Left kidney (tissue), 2 donors: ENCODE data around the gene CADPS2. TPM values are rescaled to one million over a fixed set of nuclear protein-coding genes. Genes with fewer than 3 reads are reported as not detected.
"Not testable (repeated sequence)": the region's sequence is repeated elsewhere in the genome, so short reads cannot be mapped to it uniquely, and the experiment has no call there.

ENCODE experiments used
- DNase-seq: peaks from one replicate; pipeline ENCODE4 v3.0.0-alpha.2; 2013
- polyA plus RNA-seq: library from polyadenylated mRNA; unstranded; fragments of 120-200 nt; gene quantifications from one replicate; pipeline ENCODE4 v1.2.1, GENCODE V29; 2013; ENCODE audit not compliant: insufficient read length

Gene CADPS2
- polyA plus RNA-seq, 1 donor: 51.3 TPM

DNA sequence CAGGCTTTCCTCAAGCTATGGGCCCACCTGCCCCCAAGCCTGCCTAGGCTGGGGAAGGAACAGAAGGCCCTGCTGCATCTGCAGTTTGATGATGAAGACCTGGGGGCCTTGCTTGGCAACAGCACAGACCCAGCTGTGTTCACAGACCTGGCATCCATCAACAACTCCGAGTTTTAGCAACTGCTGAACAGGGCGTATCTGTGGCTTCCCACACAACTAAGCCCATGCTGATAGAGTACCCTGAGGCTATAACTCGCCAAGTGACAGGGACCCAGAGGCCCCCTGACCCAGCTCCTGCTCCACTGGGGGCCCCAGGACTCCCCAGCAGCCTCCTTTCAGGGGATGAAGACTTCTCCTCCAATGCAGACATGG is 36.3 kb downstream of the CADPS2 start:
- no peak for DNase-seq

DNA sequence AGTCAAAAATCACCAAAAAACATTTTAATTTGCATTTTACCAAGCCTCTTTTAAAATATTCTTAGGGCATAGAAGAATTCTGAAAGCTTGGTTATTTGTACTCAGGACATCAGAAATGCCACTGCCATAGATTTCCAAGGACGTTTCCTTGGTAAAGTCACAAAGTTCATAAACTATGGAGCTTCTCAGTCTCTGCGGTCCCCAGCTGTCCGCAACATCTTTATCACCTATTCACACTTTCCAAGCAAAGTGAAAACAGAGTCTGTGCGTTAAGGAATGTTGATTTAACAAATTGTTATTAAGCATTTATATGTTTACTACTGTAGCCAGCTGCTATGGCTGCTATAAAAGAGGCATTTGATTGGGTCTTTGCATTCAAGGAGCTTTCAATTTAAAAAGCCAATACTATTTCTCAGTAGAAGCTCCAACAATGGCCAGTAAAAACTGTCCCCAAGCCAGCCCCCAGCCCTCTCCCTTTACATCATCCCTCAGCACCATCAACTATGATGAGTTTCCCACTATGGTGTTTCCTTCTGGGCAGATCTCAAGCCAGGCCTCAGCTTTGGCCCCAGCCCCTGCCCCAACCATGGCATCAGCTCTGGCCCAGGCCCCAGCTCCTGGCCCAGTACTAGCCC is 36.8 kb downstream of the CADPS2 start:
- no peak for DNase-seq

DNA sequence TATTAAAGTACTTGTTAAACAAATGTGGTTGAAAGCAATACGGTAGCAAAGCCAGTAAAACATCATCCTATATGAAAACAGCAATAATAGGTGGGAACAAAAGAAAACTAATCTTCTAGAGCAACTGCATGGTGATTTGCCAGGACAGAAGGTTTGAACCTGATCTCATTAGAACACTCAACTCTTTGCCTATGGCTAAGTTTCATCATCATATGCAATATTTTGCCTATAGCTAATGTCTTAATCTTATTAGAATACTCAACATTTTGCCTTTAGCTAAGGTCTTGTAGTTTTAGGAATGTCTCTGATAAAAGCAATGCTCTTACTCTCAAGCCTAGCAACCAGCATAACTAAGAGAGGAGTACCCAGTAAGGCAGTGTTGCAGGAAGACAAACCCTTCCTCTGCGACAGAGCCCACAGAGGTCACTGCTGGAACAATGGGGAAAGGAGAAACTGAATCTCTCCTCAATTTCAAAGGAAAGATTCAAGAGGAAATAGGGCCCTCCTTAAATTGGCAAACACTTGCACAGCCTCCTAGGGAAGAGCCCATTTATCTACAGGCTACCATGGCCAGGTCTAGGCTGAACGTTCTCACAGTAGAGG is 38.3 kb downstream of the CADPS2 start:
- DNase-seq: no peak

- DNase-seq: no peak
Measured at GRCh38 chr7:122846591-122846990, 39.7 kb downstream of the CADPS2 start.

GRCh38 chr7:122845286-122845685 is 41.0 kb downstream of the CADPS2 start:
- no peak for DNase-seq

DNA sequence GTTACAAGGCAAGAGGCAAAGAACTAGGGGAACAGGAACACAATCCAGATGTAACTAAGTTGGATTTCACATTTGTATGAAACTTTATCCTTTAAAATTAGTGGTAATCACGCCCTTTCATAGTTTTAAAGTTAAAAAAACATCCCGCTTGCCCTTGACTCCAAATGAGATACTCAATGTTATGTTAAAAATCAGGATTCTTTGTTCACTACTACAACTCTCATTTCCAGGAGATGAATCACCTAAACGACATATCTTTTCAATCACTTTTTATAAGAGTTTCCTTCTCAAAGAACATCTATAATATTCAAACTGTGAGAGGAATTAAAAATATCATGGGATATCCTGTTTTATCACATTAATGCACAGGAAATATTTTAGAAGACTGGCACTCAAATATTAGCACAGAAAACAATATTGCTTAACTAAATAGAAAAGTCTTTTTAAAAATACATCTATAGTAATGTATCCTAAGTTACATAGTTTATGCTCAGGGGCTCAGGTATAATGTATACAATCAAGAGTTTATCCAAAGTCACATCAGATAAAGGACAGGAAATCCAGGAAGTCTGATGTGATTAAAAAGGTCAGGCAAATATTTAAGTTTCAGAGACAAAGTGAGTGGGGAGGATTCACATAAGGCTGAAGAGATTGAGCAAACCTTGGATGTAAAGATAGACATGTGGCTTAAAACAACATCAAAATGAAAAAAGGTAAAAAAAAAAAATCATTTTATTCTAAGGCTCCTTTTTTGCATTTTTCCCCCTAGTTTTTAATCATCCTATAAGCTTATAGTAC is 41.9 kb downstream of the CADPS2 start:
- no peak for DNase-seq

DNA sequence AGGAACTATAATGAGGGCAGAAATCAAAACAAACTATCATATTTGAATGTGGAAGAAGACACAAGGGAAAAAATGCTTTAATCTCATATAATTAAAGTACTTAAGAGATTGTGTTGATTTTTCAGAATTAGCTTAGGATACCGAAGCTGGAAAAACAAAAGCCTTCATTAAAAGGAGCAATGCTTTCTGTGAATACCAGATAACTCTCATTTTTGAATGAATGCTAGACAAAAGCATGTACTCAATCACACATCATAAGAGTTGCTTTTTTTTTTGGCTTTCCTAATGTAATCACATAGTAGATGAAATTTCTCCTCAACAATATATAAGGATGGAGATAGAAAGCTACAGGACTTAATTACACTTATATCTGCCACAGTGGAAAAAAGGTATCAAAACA is 43.3 kb downstream of the CADPS2 start:
- no peak for DNase-seq

DNA sequence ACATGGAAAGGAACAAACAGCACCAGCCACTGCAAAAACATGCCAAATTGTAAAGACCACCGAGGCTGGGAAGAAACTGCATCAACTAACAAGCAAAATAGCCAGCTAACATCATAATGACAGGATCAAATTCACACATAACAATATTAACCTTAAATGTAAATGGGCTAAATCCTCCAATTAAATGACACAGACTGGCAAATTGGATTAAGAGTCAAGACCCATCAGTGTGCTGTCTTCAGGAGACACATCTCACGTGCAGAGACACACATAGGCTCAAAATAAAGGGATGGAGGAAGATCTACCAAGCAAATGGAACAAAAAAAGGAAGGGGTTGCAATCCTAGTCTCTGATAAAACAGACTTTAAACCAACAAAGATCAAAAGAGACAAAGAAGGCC is 50.0 kb downstream of the CADPS2 start:
- DNase-seq: not testable (repeated sequence)

DNA sequence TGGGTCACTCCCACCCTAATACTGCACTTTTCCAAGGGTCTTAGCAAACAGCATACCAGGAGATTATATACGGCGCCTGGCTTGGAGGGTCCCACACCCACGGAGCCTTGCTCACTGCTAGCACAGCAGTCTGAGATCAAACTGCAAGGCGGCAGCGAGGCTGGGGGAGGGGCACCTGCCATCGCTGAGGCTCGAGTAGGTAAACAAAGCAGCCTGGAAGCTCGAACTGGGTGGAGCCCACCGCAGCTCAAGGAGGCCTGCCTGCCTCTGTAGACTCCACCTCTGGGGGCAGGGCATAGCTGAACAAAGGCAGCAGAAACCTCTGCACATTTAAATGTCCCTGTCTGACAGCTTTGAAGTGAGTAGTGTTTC is 51.7 kb downstream of the CADPS2 start:
- not testable (repeated sequence) for DNase-seq

DNA sequence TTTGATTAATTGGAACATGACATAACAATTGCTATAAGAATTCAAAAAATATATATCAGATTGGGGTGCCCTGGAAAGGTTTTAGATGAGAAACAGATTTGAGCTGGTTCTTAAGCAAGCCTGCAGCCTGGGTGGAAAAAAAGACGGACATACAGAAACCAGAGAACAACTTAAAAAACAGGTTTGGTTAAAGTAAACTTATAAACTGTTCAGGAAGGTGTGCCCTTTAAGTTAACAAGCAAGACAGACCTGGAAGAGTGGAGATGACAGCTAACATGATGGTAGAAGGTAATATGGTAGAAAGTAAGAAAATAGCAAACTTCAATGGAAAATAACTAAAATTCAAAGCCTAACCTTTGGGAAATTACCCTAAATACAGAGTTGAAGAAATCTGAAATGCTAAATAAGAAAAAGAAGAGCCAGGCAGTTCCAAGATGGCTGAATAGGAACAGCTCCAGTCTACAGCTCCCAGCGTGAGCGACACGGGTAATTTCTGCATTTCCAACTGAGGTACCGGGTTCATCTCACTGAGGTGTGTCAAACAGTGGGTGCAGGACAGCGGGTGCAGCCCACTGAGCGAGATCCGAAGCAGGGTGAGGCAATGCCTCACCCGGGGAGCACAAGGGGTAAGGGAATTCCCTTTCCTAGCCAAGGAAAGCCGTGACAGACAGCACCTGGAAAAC is 52.2 kb downstream of the CADPS2 start:
- no peak for DNase-seq

GRCh38 chr7:122831436-122831835 is 54.8 kb downstream of the CADPS2 start:
- no peak for DNase-seq

DNA sequence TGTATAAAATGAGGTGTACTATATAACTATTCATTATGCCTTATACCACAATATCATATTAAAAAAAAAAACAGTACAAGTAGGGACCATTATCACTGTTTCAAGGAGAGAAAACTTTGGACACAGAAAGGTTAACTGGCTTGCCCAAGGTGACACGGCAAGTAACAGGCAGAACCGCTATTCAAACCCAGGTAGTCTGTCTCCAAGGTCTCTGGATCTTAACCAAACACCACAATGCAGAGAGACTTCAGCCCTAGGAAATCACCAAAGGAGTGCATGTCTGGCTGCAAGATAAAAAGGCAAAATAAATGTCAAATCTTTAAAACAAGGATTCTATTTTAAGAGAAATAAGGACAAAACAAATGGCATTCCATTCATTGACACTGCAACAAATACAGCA is 56.3 kb downstream of the CADPS2 start:
- no peak for DNase-seq

- no peak for DNase-seq
Measured at GRCh38 chr7:122827763-122828162, 58.5 kb downstream of the CADPS2 start.

DNA sequence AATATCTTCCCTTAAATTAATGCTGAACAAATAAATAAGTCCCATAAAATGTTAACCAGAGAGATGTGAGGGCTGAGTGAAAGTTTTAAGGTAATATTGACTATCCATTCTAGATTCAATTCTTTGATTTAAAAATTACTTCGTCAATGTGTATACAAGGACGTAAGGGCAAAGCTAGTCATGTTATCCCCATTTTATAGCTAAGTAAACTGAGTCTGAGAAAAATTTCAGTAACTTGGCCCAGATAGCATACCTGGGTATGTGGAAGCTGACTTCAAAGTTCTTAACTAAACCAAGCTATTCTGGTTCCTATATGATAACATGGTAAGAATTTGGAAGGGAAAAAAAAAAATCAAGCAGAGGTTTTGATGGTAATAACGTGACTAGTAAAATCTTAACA is 72.4 kb downstream of the CADPS2 start:
- DNase-seq: no peak

DNA sequence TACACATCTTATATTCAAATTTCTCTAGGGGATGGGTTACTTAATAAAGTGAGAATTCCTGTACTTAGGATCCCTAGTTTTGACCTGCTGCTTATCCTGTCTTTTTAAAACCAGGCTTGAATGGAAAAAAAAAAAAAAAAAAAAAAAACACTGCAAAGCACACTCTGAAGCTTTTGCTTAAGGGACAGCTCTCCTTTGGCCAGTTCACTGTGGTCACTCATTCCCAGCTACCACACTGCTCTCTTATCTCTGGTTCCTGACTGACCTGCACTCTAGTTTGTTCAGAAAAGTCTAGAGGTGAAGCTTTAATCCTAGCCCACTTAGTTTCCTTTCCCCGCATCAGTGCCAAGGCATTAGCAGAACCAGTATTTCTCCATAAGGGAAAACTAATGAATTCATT is 82.4 kb downstream of the CADPS2 start:
- DNase-seq: no peak

DNA sequence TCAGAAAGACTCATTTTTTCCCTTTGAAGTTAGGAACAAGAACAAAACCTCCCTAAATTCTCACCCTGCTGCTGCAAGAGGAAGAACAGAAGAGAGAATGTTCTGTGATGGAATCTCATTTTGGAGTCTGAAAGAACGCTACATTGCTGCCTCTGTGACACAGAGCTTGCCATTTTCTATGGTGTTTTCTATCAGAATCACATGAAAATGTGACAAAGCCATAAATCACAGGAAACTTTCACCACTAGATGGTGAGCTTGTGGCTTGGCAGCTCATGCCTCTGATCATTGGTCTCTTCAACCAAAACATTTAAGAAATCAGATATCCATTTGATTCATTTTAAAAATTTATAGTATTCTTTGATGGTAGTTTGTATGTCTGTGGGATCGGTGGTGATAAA is 82.9 kb downstream of the CADPS2 start:
- no peak for DNase-seq

DNA sequence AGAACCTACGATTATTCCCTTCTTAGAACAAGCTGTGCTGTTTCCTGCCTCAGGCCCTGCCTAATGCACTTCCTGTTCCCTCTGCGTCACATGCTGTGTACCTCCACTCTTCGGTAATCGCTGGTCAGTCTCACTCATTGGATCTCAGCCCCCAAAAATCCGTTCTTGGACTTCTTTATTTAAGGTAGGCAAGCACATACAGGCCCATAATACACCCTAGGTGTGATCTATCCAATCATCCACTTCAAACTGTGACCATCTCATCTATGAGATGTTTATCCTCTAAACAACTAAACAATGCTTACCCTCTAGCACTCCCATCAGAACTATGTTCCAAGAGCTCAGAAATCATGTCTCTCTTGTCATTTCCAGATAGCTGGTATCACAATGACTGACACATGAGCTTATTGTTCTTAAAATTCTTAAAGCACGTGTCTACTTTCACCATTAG is 83.9 kb downstream of the CADPS2 start:
- no peak for DNase-seq

DNA sequence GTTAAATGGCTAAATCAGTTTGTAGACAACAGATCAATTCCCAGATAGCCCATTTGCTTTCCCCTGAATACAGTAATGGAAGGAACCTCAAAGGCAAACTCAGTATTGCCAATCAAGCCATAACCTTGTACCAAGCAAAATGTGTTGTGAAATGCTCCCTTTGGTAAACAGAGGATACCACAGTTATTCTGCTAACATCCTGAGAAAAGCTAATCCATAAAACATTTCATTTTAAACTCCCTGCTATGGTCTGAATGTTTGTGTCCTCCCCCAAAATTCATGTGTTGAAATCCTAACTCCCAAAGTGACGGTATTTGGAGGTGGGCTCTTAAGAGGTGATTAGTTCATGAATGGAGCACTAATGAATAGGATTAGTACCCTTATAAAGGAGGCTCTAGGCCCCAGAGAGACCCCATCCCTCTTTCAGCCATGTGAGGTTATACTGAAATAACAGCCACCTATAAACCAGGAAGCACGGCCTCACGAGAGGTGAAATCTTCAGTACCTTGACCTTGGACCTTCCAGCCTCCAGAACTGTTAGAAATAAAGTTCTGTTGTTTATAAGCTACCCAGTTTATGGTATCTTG is 94.2 kb downstream of the CADPS2 start:
- no peak for DNase-seq

DNA sequence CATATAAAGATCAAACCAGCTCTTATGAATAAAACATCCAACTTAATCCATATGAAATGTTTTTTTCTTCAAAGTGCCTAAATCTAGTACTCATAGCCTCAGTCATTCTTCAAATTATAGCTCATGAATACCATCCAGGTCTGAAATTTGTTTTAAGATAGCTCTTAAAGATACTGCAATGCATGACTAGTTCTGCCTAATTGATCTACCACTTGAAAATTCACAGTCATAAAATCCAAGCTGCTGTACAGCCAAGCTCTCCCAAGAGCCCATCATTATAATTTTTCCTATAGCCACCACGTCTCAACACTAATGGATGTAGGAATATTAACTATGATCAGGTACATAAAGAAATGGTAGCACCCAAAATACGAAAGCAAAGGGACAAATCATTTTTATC is 95.7 kb downstream of the CADPS2 start:
- DNase-seq: no peak

DNA sequence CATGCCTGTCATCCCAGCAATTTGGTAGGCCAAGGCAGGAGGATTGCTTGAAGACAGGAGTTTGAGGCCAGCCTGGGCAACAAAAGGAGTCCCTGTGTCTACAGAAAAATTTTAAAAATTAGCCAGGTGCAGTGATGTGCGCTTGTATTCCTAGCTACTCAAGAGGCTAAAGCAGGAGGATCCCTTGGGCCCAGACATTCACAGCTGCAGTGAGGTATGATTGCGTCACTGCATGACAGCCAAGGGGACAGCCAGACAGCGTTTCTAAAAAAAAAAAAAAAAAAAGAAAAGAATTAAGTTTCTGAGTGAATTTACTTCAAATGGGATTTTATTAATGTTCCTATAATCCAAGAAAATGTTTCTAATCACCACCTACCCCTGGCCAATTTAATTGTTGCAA is 96.1 kb downstream of the CADPS2 start:
- DNase-seq: no peak

DNA sequence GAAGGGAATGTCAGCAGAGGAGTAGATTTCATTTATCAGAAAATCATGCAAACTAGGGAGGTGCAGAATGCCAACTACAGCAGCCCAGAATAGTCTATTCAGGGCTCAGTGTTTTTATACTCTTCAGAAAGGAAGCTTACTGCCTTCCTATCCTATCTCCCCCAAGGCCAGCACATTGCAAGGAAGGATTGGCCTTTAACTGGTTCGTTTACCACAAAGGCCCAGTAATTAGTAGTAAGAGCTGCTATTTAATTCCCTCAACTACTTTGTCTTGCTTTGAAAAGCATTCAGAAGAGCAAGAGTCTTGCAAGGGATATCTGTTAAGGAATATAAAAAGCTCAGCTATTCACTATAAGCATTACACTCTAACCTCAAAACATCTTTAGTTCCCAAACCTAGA is 97.1 kb downstream of the CADPS2 start:
- no peak for DNase-seq

DNA sequence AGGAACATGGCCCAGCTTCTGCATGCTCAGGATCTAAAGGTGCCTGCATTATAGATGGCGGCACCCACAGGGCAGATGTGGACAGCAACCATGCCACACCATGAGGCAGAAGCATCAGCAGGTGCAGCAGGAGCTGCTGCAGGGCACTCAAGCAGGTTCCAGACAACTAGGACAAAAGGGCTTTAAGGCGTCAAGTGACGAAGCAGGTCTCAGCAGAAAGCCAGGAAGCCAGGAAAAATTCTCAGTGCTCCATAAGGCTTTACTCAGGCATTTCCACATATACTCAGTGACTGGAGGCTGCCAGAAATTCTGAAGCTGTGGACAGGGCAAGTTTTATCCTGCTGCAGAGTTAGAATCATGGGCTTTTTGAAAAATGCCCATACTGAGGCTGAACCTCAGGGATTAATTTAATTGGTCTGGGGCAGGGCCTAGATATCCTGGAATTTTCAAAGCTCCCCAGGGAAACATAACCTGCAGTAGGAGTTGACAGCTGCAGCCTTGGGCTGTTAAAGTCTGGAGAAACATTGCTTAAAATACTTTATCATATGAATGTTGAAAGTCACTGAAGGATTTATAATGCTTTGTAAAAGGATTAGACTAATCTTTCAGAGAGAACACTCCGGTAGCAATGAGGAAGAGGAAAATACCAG is 115.4 kb downstream of the CADPS2 start:
- no peak for DNase-seq
